EH (cell line): ENCODE results near the gene HLA-DPB1.
"Not testable (repeated sequence)": the region's sequence is repeated elsewhere in the genome, so short reads cannot be mapped to it uniquely, and the experiment has no call there.

Experiments used
- DNase-seq: peaks from one replicate; pipeline ENCODE4 v3.0.0-alpha.2; 2015; ENCODE audit warnings: low read depth

The HLA-DPB1 gene

GRCh38 chr6:33071569-33071968, 4.2 kb upstream of the HLA-DPB1 start:
- DNase-seq = no peak

GRCh38 chr6:33072508-33073100, 3.2 kb upstream of the HLA-DPB1 start:
- no peak for DNase-seq

- peak; percentile 40 for DNase-seq
Observed at GRCh38 chr6:33073431-33073871, 2.3 kb upstream of the HLA-DPB1 start, which contains the start of gene HLA-DPA1. HLA-DPA1 (minus strand) TSS chr6:33073649.

DNA sequence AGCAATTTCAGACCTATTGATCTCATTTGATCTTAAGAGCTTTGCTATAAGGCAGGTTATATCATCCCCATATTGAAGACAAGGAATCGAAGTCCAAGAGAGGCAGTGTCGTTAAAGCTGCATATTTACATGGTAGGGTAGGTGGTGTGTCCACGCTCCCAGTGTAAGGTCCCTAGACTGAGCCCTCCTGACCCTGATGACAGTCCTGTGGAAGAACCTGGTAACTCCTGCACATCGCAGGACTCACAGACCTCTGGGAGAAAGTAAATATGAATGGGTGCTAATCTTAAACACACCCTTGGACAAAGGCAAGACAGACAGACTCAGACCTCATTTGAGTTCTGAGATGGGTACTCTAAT, 602 bp upstream of the HLA-DPB1 start:
- no peak for DNase-seq

DNA sequence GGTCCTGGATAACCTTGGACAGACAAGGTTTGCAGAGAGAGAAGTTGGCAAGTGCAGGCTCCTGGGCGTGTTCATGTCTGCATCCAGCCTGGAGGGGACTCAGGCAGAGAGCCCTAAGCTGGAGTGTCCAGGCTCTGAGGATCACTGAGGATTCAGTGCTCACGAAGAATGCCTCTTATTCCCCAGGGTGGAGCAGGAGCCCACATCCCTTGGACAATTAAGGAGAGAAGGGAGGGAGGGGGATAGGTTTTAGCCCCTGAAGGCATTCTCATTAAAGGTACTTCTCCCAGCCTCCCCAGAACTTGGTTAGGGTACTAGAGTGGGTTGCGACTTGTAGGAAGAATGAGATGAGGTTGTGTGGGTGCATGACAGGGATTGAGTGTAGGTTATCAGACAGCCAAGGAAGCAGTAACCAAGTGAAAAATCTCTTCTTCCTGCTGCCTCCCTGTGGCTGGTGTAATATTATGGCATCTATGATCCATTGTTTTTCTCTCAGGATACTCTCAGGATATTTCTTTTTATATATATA, 680 bp downstream of the HLA-DPB1 start:
- no peak for DNase-seq

DNA sequence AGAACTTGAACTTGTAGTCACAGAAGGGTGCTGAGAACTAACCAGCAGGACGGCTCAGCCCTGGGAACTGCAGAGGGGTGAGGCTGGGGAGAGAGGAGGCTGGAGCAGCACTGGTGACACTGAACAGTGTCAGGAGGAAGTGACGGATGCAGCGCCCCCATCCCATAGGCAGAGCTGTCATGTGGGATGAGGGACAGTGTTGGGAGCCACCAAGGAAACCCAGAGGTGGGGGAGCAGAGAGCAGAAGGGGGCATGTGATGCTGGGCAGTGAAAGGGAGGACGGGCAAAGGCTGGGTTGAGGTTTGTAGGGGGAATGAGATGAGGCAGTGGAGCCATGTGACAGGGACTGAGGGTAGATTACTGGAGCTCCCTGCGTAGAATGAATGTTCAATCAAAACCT, 2.1 kb downstream of the HLA-DPB1 start:
- no peak for DNase-seq

DNA sequence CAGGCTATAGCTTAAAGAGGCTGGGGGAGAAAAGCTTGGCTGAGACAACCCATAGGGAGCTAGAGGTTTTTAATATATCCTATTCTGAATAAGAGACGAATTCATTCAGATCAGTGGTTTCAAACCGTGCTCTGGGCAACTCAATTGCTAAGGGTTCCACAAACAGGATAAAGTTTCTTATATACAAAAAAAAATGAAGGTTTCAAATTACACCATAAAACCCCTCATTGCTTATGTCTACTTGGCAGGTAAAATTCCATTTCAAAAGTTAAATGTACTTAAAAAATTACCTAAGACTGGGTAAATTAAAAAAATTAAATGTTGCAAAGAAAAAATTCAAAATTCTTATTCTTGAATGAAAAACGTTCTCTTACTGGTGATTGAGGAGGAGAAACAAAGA, 2.7 kb downstream of the HLA-DPB1 start:
- DNase-seq = no peak

DNA sequence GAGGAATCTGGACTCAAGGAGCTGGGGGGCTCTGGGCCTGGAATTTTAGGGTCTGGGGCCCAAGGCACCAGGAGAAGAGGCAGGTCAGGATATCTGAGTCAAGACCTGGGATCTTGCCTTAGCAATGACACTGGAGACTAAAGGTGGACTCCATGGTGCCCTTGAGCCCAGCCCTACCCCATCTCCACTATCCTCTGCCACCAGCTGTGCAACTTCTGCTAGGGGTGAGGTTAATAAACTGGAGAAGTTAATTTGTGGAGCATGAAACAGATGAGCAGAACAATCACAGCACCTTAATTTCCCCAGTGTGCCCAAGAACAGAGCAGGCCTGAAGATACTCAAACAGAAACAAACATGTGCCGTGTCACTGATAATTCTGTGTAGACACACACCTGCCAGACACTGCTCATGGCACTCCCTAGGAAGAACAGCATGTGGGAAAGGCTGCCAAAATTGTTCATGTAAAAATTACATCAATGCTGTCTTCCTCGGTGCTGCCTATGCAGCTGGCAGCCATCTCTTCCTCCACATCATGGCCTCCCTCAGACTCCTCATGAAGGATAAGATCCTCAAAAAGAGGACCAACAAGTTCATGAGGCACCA, 3.2 kb downstream of the HLA-DPB1 start:
- no peak for DNase-seq

GRCh38 chr6:33079580-33079979, 3.8 kb downstream of the HLA-DPB1 start:
- DNase-seq = no peak

GRCh38 chr6:33080127-33081089, 4.6 kb downstream of the HLA-DPB1 start:
- peak; percentile 62 for DNase-seq

GRCh38 chr6:33081098-33081824, 5.5 kb downstream of the HLA-DPB1 start:
- DNase-seq = no peak

DNA sequence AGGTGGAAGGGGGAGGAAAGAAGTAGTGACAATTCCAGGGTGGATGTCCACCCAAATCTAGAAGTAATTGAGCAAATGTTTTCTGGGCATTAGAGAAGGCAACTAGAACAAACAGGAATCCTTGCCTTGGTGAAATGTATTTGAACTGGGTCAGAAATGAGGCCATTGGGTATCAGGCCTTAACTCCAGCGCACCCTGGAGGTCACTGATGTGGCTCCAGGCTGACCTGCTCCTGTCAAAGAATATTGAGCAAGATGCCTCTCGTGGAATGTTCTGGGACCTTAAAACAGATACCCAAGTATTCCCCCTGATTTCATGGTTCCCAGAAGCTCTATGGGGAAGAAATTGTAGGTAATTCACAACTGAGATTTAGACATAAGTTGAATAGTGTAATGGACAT, 6.9 kb downstream of the HLA-DPB1 start:
- DNase-seq = peak; percentile 17

GRCh38 chr6:33085627-33086026, 9.8 kb downstream of the HLA-DPB1 start:
- no peak for DNase-seq

- DNase-seq = no peak
Observed at GRCh38 chr6:33088258-33088930, 12.6 kb downstream of the HLA-DPB1 start.

- DNase-seq = no peak
Observed at GRCh38 chr6:33088931-33089620, 13.3 kb downstream of the HLA-DPB1 start.

DNA sequence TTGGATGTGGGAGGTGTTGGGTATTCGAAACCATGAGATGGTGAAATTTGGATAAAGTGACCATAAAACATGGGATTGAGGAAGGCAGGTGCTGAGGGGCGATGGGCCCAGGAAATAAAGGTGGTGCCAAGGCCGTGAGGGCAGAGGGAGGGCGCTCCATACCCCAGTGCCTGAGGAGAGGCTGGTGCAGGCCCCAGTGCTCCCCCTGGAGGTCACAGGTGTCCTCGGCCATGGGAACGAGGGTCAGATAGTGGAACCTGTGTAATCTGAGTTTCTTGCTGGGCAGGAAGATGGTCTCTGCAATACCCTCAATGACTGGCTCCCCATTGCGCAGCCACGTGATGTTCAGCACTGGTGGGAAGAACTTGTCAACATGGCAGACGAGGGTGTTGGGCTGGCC, 16.2 kb downstream of the HLA-DPB1 start:
- DNase-seq = peak; percentile 10

GRCh38 chr6:33092385-33092784, 16.6 kb downstream of the HLA-DPB1 start:
- no peak for DNase-seq

DNA sequence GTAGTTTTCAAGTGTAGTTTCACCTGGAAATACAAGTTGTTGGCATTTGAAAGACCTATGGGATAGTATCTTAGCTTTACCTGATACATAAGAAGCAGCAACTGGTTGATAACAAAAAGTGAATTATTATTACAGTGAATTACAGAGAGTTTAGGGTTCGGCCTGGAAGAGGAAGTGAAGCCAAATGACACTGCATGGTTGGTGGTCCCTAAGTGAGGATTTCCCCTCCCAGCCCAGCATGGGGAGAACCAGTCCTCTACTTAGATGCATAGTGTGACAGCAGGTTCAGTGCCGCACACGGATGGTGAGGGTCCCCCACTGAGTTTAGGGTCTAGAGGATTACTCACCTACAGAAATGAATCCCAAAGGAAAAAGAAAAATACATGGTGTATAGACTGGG, 18.1 kb downstream of the HLA-DPB1 start:
- no peak for DNase-seq

GRCh38 chr6:33095681-33096080, 19.9 kb downstream of the HLA-DPB1 start:
- no peak for DNase-seq

GRCh38 chr6:33101121-33101737, 25.4 kb downstream of the HLA-DPB1 start:
- not testable (repeated sequence) for DNase-seq
